HepG2 (cell line): ENCODE results near the gene PIGO. TPM values are rescaled to one million over a fixed set of nuclear protein-coding genes. Genes with fewer than 3 reads are reported as not detected.

Source experiments
- ARID4A ChIP-seq: sonication (generic); formaldehyde crosslinking; IDR thresholded peaks from 2 replicates; pipeline ENCODE4 v1.5.0; 2020; ENCODE audit warnings: mild to moderate bottlenecking, missing genetic modification reagents, borderline replicate concordance
- ERF ChIP-seq: IDR thresholded peaks from 2 replicates; pipeline ENCODE4 v1.6.1; 2018; ENCODE audit warnings: missing biosample characterization, missing genetic modification reagents
- GABPB1 ChIP-seq: IDR thresholded peaks from 2 replicates; pipeline ENCODE4 v1.6.1; 2016; ENCODE audit warnings: mild to moderate bottlenecking, missing genetic modification reagents, moderate library complexity, missing compliant biosample characterization
- HIVEP1 ChIP-seq: sonication (generic); formaldehyde crosslinking; IDR thresholded peaks from 2 replicates; pipeline ENCODE4 v1.4.0; 2020; ENCODE audit warnings: mild to moderate bottlenecking, missing genetic modification reagents
- HNRNPK ChIP-seq: fragments of 200-400 bp; formaldehyde crosslinking; IDR thresholded peaks from 2 replicates; pipeline ENCODE4 v1.6.1; 2018; ENCODE audit warnings: low read length, low read depth, moderate library complexity, mild to moderate bottlenecking; ENCODE audit not compliant: poor library complexity, severe bottlenecking
- IRF2 ChIP-seq: IDR thresholded peaks from 2 replicates; pipeline ENCODE4 v1.6.1; 2018; ENCODE audit warnings: missing genetic modification reagents, missing compliant biosample characterization
- KDM5A ChIP-seq: fragments of 200-600 bp; sonication (generic); IDR thresholded peaks from 2 replicates; pipeline ENCODE4 v1.7.0; 2018; ENCODE audit warnings: antibody characterized with exemption, mild to moderate bottlenecking, low read length, borderline replicate concordance
- LRRFIP1 ChIP-seq: sonication (generic); formaldehyde crosslinking; conservative IDR thresholded peaks from 2 replicates; pipeline ENCODE4 v1.4.0; 2020; ENCODE audit warnings: missing genetic modification reagents
- NAIF1 ChIP-seq: sonication (generic); formaldehyde crosslinking; IDR thresholded peaks from 2 replicates; pipeline ENCODE4 v1.5.0; 2020; ENCODE audit warnings: mild to moderate bottlenecking, missing genetic modification reagents, borderline replicate concordance
- NFATC3 ChIP-seq: sonication (generic); formaldehyde crosslinking; IDR thresholded peaks from 2 replicates; pipeline ENCODE4 v1.5.1; 2020; ENCODE audit warnings: mild to moderate bottlenecking, missing genetic modification reagents
- RFX1 ChIP-seq: fragments of 450-650 bp; IDR thresholded peaks from 2 replicates; pipeline ENCODE4 v1.6.1; 2017
- SUZ12 ChIP-seq: fragments of 150-350 bp; IDR thresholded peaks from 2 replicates; pipeline ENCODE4 v1.6.1; 2014; ENCODE audit warnings: low read depth, low read length
- TMF1 ChIP-seq: sonication (generic); formaldehyde crosslinking; IDR thresholded peaks from 2 replicates; pipeline ENCODE4 v1.8.1; 2022; ENCODE audit warnings: low read depth, missing genetic modification reagents
- ZBTB25 ChIP-seq: IDR thresholded peaks from 2 replicates; pipeline ENCODE4 v1.6.1; 2018; ENCODE audit warnings: missing genetic modification reagents
- ZFY ChIP-seq: sonication (generic); formaldehyde crosslinking; IDR thresholded peaks from 2 replicates; pipeline ENCODE4 v1.4.0; 2020; ENCODE audit warnings: missing genetic modification reagents
- ZIK1 ChIP-seq: sonication (generic); formaldehyde crosslinking; IDR thresholded peaks from 2 replicates; pipeline ENCODE4 v1.5.0; 2020; ENCODE audit warnings: mild to moderate bottlenecking, low read depth, missing genetic modification reagents, borderline replicate concordance
- ZNF121 ChIP-seq: sonication (generic); formaldehyde crosslinking; IDR thresholded peaks from 2 replicates; pipeline ENCODE4 v1.5.0; 2020; ENCODE audit warnings: mild to moderate bottlenecking, missing genetic modification reagents
- ZNF772 ChIP-seq: sonication (generic); formaldehyde crosslinking; IDR thresholded peaks from 2 replicates; pipeline ENCODE4 v1.5.0; 2020; ENCODE audit warnings: mild to moderate bottlenecking, missing genetic modification reagents
- ZNF850 ChIP-seq: sonication (generic); formaldehyde crosslinking; conservative IDR thresholded peaks from 2 replicates; pipeline ENCODE4 v1.9.0; 2021; ENCODE audit warnings: mild to moderate bottlenecking, missing genetic modification reagents
- ZNF891 ChIP-seq: sonication (generic); formaldehyde crosslinking; IDR thresholded peaks from 2 replicates; pipeline ENCODE4 v1.5.0; 2020; ENCODE audit warnings: mild to moderate bottlenecking, missing genetic modification reagents
- polyA plus RNA-seq, 8 experiments: library from polyadenylated mRNA; depleted of rRNA in 3 of 8; stranded (reverse) in 7 of 8; unstranded in 1 of 8; fragments of >200 nt; fragmentation: Illumina TruSeq in 4 of 8; extraction: Trizol in 4 of 8; gene quantifications; 2 replicates each; pipeline versions ENCODE4 v1.2.1 to v1.2.3, GENCODE V29; 2011 to 2016; ENCODE audit warnings: low read depth in 4 of 8, missing spikeins in 1 of 8, mixed read lengths in 1 of 8; ENCODE audit not compliant: insufficient read depth in 1 of 8
- total RNA-seq, 5 experiments: library from RNA; depleted of rRNA; stranded (reverse); fragments of >200 nt; fragmentation: Illumina TruSeq; extraction: Trizol; gene quantifications; 2 replicates each; pipeline ENCODE4 v1.2.3, GENCODE V29; 2016; ENCODE audit warnings: low read depth in 1 of 5
- TF ChIP-seq, protein P1 (sequence below): IDR thresholded peaks from 2 replicates; pipeline ENCODE4 v1.6.1; 2016; ENCODE audit warnings: mild to moderate bottlenecking

PIGO gene
- total and polyA plus RNA-seq, 2 of the 13 experiments (the other 11 are each of a cell fraction or from before 2014, with no cell fraction given) = 20.5 to 26.2 TPM

- no peak; the same call in 1 of the 2 replicates for TF ChIP-seq ARID4A (CRISPR knock-in tag)
- TF ChIP-seq GABPB1 (CRISPR knock-in tag) = peak; percentile 82
- TF ChIP-seq NAIF1 = no peak
- peak; percentile 68; the same call in 1 of the 2 replicates for TF ChIP-seq ERF (CRISPR knock-in tag)
- no peak for TF ChIP-seq ZNF850 (CRISPR knock-in tag)
- TF ChIP-seq SUZ12 = no peak
- 0 out of 2 replicates have a peak, but pooled peaks have one; percentile 27 for TF ChIP-seq TMF1 (CRISPR knock-in tag)
- TF ChIP-seq ZIK1 (CRISPR knock-in tag) = peak; percentile 64; the same call in 1 of the 2 replicates
- no peak for TF ChIP-seq ZNF891 (CRISPR knock-in tag)
- TF ChIP-seq ZFY (CRISPR knock-in tag) = peak; percentile 58
- TF ChIP-seq ZBTB25 (CRISPR knock-in tag) = no peak
- TF ChIP-seq HNRNPK = no peak
- TF ChIP-seq KDM5A = 0 out of 2 replicates have a peak, but pooled peaks have one; percentile 3
- no peak; the same call in 1 of the 2 replicates for TF ChIP-seq HIVEP1 (CRISPR knock-in tag)
- TF ChIP-seq IRF2 (CRISPR knock-in tag) = no peak
- TF ChIP-seq LRRFIP1 = no peak
- TF ChIP-seq ZNF772 = peak; percentile 89; the same call in 1 of the 2 replicates
- TF ChIP-seq RFX1 = peak; percentile 59; the same call in 1 of the 2 replicates
- TF ChIP-seq ZNF121 = no peak
- no peak for TF ChIP-seq NFATC3 (CRISPR knock-in tag)
- TF ChIP-seq, protein P1, sequence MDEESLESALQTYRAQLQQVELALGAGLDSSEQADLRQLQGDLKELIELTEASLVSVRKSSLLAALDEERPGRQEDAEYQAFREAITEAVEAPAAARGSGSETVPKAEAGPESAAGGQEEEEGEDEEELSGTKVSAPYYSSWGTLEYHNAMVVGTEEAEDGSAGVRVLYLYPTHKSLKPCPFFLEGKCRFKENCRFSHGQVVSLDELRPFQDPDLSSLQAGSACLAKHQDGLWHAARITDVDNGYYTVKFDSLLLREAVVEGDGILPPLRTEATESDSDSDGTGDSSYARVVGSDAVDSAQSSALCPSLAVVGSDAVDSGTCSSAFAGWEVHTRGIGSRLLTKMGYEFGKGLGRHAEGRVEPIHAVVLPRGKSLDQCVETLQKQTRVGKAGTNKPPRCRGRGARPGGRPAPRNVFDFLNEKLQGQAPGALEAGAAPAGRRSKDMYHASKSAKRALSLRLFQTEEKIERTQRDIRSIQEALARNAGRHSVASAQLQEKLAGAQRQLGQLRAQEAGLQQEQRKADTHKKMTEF (CRISPR knock-in tag) = peak; percentile 6; the same call in 1 of the 2 replicates
Measured at GRCh38 chr9:35072461-35073278, 23.7 kb downstream of the PIGO start, which contains the start of gene VCP (continued).
